Fibroblast of the aortic adventitia (primary cell): ENCODE data around the gene PRAMEF6. TPM values are rescaled to one million over a fixed set of nuclear protein-coding genes. Genes with fewer than 3 reads are reported as not detected.
"Not testable (repeated sequence)": the region's sequence is repeated elsewhere in the genome, so short reads cannot be mapped to it uniquely, and the experiment has no call there.

ENCODE experiments used
- DNase-seq: peaks from one replicate; pipeline ENCODE4 v3.0.0-alpha.2; 2010; ENCODE audit warnings: low read depth
- H3K4me3 ChIP-seq: 2 replicates; pipeline ENCODE4 v1.5.1; 2011; ENCODE audit warnings: low read depth, mild to moderate bottlenecking, control low read depth, low read length, moderate library complexity
- small RNA-seq: library from RNA; depleted of rRNA; stranded (forward); fragments of <200 nt; gene quantifications from one replicate; pipeline ENCODE3, GENCODE V24; 2012
- total RNA-seq: library from RNA; depleted of rRNA; stranded (reverse); fragments of >200 nt; gene quantifications from 2 replicates; pipeline ENCODE4 v1.2.3, GENCODE V29; 2012; ENCODE audit warnings: low replicate concordance

Gene PRAMEF6
- not detected in 2 replicates for total RNA-seq

DNA sequence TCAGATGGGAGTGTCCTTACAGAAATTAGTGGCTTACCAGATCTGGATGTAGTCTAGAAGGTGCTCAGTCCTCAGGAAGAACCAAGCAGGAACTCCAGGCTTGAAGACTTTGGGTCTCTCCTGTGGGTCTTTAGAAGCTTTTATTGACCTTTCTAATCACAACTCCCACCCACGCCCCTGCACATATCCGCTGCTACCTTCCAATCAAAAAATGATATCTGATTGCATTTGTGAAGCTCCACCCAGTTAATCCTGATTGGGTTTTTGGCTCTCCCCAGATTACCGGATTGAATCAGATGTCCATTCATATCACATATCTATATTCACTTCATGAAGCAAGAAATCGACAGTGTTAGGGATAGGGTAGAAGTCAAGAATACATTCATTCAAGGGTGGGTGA is at the start of gene PRAMEF6:
TSS of gene PRAMEF6 (minus strand) at position 101 of the 400 bp plus-strand sequence. CDS start 5,062 bp downstream, outside the sequence.
- not testable (repeated sequence) for DNase-seq, H3K4me3 ChIP-seq

DNA sequence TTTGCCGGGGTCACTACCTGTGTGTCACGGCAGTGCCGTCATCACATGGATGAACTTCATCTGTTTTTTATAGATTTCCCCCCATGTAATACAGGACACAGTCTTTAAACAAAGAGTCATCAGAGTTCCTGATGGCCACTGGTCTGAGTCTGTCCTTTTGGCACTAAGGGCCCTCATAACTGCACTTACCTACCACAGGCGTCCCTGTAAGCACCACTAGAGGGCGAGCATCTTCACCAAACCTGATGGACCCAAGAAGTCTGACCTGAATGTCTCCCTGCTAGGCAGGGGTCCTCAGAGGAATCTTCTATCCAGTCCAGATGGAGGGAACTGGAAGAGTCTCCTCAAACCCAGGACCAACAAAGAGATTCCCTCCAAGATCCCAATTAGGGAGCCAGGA is 23.0 kb downstream of the PRAMEF6 start:
- H3K4me3 ChIP-seq, DNase-seq: not testable (repeated sequence)

DNA sequence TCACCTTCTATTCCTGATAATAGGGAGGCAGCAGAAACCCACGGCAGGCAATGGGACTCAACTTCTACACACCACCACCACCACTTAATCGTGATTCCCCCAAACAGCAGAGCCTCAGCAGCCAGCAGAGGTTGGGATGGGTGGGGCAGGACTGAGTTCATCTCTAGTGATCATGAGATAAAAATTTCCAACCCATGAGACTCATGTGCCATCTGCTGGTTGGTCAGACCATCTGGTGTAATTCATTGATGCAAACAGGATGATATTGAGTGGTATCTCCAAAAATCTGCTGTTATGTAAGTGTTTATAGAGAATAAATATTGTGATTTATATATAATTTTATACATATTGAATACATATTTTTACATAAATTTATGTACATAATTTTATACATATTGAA is 25.6 kb downstream of the PRAMEF6 start:
- H3K4me3 ChIP-seq, DNase-seq: not testable (repeated sequence)

DNA sequence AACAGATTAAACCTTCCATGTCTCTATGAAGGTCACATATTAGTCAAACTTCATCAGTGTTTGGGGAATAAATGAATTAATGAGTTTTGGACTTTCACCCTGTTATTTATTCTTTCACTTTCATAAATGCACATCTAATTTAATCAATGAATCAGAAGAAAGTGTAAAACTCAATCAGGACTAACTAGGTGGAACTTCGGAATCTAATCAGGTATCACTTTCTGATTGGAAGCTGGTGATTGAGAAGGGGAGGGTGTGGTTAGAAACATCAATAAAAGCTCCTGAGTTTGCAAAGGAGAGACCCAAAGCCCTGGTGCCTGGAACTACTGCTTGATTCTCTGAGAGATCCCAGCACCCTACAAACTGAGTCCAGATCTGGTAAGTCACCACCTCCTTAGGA is 31.1 kb downstream of the PRAMEF6 start, which contains the start of gene PRAMEF7:
TSS of gene PRAMEF7 (plus strand) at position 301 of the 400 bp plus-strand sequence. CDS start 1,083 bp downstream, outside the sequence.
- not testable (repeated sequence) for H3K4me3 ChIP-seq, DNase-seq

- not testable (repeated sequence) for DNase-seq, H3K4me3 ChIP-seq
These were observed 43.4 kb downstream of the PRAMEF6 start for GRCh38 chr1:12903793-12904572.

GRCh38 chr1:12899186-12899585 is 48.2 kb downstream of the PRAMEF6 start:
- DNase-seq, H3K4me3 ChIP-seq: not testable (repeated sequence)

- H3K4me3 ChIP-seq, DNase-seq: not testable (repeated sequence)
These were observed 49.2 kb downstream of the PRAMEF6 start, which contains the start of gene PRAMEF10 for GRCh38 chr1:12898170-12898569. Gene PRAMEF10 (minus strand): TSS chr1:12898270. CDS start chr1:12895847, 2,423 bp downstream.

Small RNA genes lying within 50 kb of the gene (small RNA-seq; reads per million reads assigned to genes)
- not detected for gene RNU6-1072P

Other genes with a start within 250 kb of the PRAMEF6 start
- gene AADACL3, start 231.5 kb downstream of the PRAMEF6 start, total RNA-seq, result not detected in 2 replicates
- not detected in 2 replicates for gene CFAP107, start 201.4 kb downstream of the PRAMEF6 start, total RNA-seq
- not detected in 2 replicates for gene PRAMEF12, start 173.8 kb downstream of the PRAMEF6 start, total RNA-seq
- gene PRAMEF1, start 156.2 kb downstream of the PRAMEF6 start, total RNA-seq, result not detected in 2 replicates
- gene PRAMEF11, start 116.2 kb downstream of the PRAMEF6 start, total RNA-seq, result not detected in 2 replicates
- not detected in 2 replicates for gene HNRNPCL1, start 98.9 kb downstream of the PRAMEF6 start, total RNA-seq
- gene PRAMEF2, start 90.5 kb downstream of the PRAMEF6 start, total RNA-seq, result not detected in 2 replicates
- gene PRAMEF4, start 61.4 kb downstream of the PRAMEF6 start, total RNA-seq, result not detected in 2 replicates
- gene PRAMEF10, start 49.3 kb downstream of the PRAMEF6 start, total RNA-seq, result not detected in 2 replicates
- gene PRAMEF7, start 31.0 kb downstream of the PRAMEF6 start, total RNA-seq, result not detected in 2 replicates
- not detected in 2 replicates for gene PRAMEF27, start 109.0 kb upstream of the PRAMEF6 start, total RNA-seq
- not detected in 2 replicates for gene HNRNPCL3, start 113.2 kb upstream of the PRAMEF6 start, total RNA-seq
- not detected in 2 replicates for gene PRAMEF25, start 123.2 kb upstream of the PRAMEF6 start, total RNA-seq
- gene HNRNPCL2, start 169.3 kb upstream of the PRAMEF6 start, total RNA-seq, result not detected in 2 replicates
- not detected in 2 replicates for gene PRAMEF26, start 208.4 kb upstream of the PRAMEF6 start, total RNA-seq
- gene HNRNPCL4, start 218.1 kb upstream of the PRAMEF6 start, total RNA-seq, result not detected in 2 replicates
- gene PRAMEF9, start 224.3 kb upstream of the PRAMEF6 start, total RNA-seq, result not detected in 2 replicates